SH-SY5Y (cell line): Measurements from ENCODE around the gene DNPEP.

ENCODE experiments used
- GATA2 ChIP-seq: IDR thresholded peaks from 2 replicates; pipeline ENCODE4 v1.6.1; 2011; ENCODE audit warnings: mild to moderate bottlenecking, low read depth, low read length
- GATA3 ChIP-seq: IDR thresholded peaks from 2 replicates; pipeline ENCODE4 v1.6.1; 2011; ENCODE audit warnings: low read depth, mild to moderate bottlenecking, low read length, moderate library complexity

DNA sequence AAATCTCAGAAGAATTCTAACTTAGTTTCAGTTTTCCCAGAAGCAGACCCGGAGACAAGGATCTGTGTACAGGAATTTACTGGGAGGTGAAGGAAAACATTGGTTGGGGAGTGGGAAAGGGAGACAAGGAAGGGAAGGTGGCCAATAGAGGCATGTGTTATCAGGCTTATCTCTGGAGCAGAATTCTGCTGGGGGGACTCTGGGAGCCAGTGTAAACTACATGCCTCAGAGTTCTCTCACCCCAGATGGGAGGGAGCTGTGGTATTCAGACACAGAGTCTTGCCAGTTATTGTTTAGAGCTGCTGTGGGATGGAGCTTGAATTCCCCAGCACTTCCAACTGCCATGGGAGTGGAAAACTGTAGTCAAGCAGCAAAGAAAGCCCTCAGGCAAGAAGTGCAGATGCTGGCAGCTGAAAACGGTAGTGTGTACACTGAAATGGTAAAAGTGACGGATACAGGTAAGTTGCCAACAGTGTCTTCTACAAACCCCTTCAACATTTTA, 19.0 kb downstream of the DNPEP start:
- TF ChIP-seq GATA2, result no peak; the same call in 1 of the 2 replicates
- no peak for TF ChIP-seq GATA3
